GM12875 (cell line): Measurements from ENCODE around the gene ST3GAL5.
A peak's percentile ranks its signal among the peaks of the same experiment; 100 is the strongest.

Source experiments
- H3K4me3 ChIP-seq: one replicate; pipeline ENCODE4 v1.5.1; 2011; ENCODE audit warnings: low read depth, low read length, control low read depth
- TF ChIP-seq, protein P1 (sequence below): IDR thresholded peaks from 2 replicates; pipeline ENCODE4 v1.5.1; 2011; ENCODE audit warnings: low read depth, mild to moderate bottlenecking, control low read depth, inconsistent platforms, low read length, moderate library complexity, borderline replicate concordance; ENCODE audit not compliant: insufficient read depth

The ST3GAL5 gene

DNA sequence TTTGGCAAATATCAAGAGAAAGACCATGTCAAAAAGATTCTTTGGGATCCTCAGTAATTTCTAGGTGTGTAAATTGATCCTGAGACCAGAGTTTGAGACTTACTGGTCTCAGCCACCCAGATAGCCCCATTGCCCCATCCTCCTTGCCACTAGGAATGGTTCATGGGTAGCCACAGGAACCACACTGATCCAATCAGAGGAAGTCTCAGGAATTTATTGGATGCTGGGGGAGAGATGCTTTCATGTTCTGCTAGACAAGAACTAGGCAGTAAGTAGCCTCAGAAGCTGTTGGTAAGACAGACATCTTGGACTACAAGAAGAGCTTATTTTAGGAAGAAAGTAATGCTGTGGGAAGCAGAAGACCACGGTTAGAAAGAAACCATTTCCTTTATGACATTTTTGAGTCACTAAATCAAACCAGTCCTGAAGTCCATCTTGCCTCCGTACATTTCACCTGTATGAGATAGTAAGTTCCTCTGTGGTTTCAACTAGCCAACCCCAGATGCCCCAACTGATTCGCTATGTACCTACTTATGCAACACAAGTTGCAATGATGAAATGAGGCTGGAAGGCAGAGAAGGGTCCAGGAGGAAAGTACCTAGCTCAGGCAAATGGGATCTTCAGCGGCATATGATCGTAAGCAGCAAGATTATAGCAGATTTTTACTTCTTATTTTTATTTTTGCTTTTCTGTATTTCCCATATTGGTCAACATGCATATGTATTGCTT lies 3.6 kb upstream of the ST3GAL5 start:
- TF ChIP-seq, protein P1, sequence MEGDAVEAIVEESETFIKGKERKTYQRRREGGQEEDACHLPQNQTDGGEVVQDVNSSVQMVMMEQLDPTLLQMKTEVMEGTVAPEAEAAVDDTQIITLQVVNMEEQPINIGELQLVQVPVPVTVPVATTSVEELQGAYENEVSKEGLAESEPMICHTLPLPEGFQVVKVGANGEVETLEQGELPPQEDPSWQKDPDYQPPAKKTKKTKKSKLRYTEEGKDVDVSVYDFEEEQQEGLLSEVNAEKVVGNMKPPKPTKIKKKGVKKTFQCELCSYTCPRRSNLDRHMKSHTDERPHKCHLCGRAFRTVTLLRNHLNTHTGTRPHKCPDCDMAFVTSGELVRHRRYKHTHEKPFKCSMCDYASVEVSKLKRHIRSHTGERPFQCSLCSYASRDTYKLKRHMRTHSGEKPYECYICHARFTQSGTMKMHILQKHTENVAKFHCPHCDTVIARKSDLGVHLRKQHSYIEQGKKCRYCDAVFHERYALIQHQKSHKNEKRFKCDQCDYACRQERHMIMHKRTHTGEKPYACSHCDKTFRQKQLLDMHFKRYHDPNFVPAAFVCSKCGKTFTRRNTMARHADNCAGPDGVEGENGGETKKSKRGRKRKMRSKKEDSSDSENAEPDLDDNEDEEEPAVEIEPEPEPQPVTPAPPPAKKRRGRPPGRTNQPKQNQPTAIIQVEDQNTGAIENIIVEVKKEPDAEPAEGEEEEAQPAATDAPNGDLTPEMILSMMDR, result no peak
- no peak overlapping the region for H3K4me3 ChIP-seq

GRCh38 chr2:85890522-85891176 lies 1.9 kb upstream of the ST3GAL5 start:
- TF ChIP-seq, protein P1, result no peak
- no peak overlapping the region for H3K4me3 ChIP-seq

DNA sequence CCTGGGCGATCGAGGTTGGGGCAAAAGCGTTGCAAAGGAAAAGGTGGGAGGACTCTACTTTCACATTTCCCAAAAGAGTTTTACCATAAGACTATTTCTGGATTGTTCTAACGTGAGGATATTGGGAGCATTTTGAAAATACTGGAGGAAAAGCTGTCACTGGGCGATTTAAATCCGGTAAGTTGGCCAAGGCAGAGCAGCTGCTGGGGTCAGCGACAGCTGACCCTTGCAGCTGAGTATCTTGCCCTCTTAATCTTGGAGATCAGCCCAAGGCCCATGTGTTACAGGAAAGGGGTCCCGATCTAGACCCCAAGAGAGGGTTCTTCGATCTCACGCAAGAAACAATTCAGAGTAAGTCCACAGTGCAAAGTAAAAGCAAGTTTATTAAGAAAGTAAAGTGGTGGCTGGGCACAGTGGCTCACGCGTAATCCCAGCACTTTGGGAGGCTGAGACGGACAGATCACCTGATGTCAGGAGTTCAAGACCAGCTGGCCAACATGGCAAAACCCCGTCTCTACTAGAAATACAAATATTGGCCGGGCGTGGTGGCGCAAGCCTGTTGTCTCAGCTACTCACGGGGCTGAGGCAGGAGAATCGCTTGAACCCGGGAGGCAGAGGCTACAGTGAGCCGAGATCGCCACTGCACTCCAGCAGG lies 964 bp upstream of the ST3GAL5 start:
- TF ChIP-seq, protein P1, result no peak
- peak overlapping the region; percentile 38 for H3K4me3 ChIP-seq

DNA sequence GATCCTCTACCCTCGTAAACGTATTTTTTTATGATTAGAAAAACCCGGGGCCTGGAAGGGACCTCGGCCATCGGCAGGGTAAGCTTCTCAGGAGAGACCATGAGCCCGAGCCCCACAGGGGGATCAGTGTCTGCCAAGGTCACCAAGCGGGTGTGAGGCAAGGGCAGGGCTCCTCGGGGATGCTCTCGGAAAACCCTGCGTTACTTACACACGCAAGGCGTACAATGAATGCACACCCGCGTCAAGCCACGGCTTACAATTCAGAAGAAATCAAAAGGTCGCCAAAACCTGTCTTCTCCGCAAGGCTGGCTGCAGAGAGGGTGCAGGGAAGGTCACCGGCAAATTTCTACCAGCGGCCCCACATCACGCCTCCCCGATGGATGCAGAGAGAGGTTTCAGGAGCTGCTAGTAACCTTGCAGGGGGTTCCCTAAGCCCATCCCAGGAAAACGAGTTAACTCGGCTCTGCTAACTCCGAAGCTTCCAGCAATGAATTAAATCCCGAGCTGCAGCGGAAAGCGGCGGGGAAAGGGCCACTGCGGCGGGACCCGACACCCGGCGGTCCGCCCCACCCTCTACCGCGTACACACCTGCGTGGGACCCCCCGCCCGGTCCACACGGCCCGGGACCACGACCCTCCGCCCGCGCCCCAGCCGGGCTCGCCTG lies 638 bp downstream of the ST3GAL5 start:
- H3K4me3 ChIP-seq, result peak overlapping the region; percentile 38
- TF ChIP-seq, protein P1, result no peak

GRCh38 chr2:85887566-85888019 lies 1.2 kb downstream of the ST3GAL5 start:
- H3K4me3 ChIP-seq, result no peak overlapping the region
- TF ChIP-seq, protein P1, result 0 out of 2 replicates have a peak, but pooled peaks have one; percentile 12

DNA sequence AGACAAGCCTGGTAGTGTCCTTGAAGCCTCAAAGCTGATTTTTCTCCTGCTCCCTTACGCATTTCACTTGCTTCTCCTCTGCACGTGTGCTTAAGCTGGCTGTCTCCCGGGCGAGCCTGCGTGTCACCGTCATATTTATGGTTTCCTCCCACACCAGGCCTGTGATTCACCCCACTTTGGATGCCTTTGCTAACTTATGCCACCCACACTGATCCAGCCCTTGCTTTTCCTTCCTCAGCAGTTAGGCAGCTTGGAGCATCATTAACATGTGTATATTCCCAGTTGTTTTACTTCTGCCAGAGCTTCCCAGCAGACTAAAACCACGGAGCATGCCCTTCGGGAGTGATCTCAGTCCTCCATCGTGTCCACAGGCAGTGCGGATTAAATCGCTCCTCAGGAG lies 2.2 kb downstream of the ST3GAL5 start:
- H3K4me3 ChIP-seq, result no peak overlapping the region
- TF ChIP-seq, protein P1, result no peak
